HCT116 (cell line): ENCODE measurements around the gene PCNT. TPM values are rescaled to one million over a fixed set of nuclear protein-coding genes. Genes with fewer than 3 reads are reported as not detected.
"Not testable (repeated sequence)": the region's sequence is repeated elsewhere in the genome, so short reads cannot be mapped to it uniquely, and the experiment has no call there.

Experiments
- ATAC-seq: fragments of 200-7000 bp; cut with Tn5 transposase; 2 replicates; pipeline ENCODE4 v1.9.1; 2020; ENCODE audit warnings: mild to moderate bottlenecking, moderate library complexity
- BruUV-seq: library from RNA; stranded (reverse); fragments of 400-500 nt; replicated peaks from 2 replicates; lab custom pipeline; 2021; lab: Mats Ljungman, UMichigan
- CTCF ChIA-PET: fragments of 300-600 bp; sonication (Branson Sonifier 250); formaldehyde crosslinking; loops from one replicate; lab custom pipeline; 2021; ENCODE audit warnings: antibody characterized with exemption; lab: Charles Lee
- POLR2A ChIA-PET: fragments of 300-600, 350-600 bp; sonication (Branson Sonifier 250); formaldehyde crosslinking; loops from one replicate; lab custom pipeline; 2021; ENCODE audit warnings: antibody characterized with exemption; lab: Charles Lee
- RAD21 ChIA-PET, 2 experiments: fragments of 300-600 bp; sonication (Branson Sonifier 250); formaldehyde crosslinking; loops; one replicate each; lab custom pipeline; 2023; ENCODE audit warnings: low total read pairs in 2 of 2; ENCODE audit not compliant: uncharacterized antibody in 2 of 2, unreplicated experiment in 2 of 2, low non-redundant PET in 1 of 2; lab: Charles Lee
- DNase-seq: peaks from one replicate; pipeline ENCODE4 v3.0.0-alpha.2; 2010; ENCODE audit warnings: low read depth, low spot score
- H2AFZ ChIP-seq: fragments of 200-600 bp; shearing (Covaris generic), sonication (generic); 2 replicates; pipeline ENCODE4 v1.6.1; 2017; ENCODE audit warnings: low read depth, mixed run types, mixed read lengths, antibody characterized with exemption, low read length; ENCODE audit not compliant: poor library complexity, severe bottlenecking
- H3K27ac ChIP-seq: 2 replicates; pipeline ENCODE4 v1.5.1; 2012; ENCODE audit warnings: low read depth, low read length
- H3K27me3 ChIP-seq: fragments of 200-600 bp; sonication (generic); 2 replicates; pipeline ENCODE4 v1.6.1; 2016; ENCODE audit warnings: mixed run types, low read length, mixed read lengths; ENCODE audit not compliant: insufficient read depth
- H3K36me3 ChIP-seq, 2 experiments: fragments of 200-500 bp in 1 of 2; fragments of 200-600 bp in 1 of 2; sonication (Bioruptor generic) in 1 of 2; sonication (generic) in 1 of 2; 2 replicates each; pipeline versions ENCODE4 v1.5.1 to v1.6.1; 2014 to 2016; ENCODE audit warnings: low read length in 2 of 2, inconsistent platforms in 1 of 2, mixed read lengths in 1 of 2, mixed run types in 1 of 2; ENCODE audit not compliant: insufficient read depth in 2 of 2, control insufficient read depth in 1 of 2
- H3K4me1 ChIP-seq, 2 experiments: fragments of 200-600 bp in 1 of 2; sonication (generic) in 1 of 2; 2 replicates each; pipeline versions ENCODE4 v1.5.1 to v1.6.1; 2012 to 2017; ENCODE audit warnings: low read length in 2 of 2, inconsistent platforms in 1 of 2, mild to moderate bottlenecking in 1 of 2, mixed read lengths in 1 of 2, mixed run types in 1 of 2, moderate library complexity in 1 of 2; ENCODE audit not compliant: insufficient read depth in 2 of 2, control insufficient read depth in 1 of 2
- H3K4me2 ChIP-seq: fragments of 200-600 bp; sonication (generic); 2 replicates; pipeline ENCODE4 v1.6.1; 2017; ENCODE audit warnings: mixed run types, low read length, mixed read lengths
- H3K4me3 ChIP-seq, 2 experiments: fragments of 200-600 bp in 1 of 2; sonication (generic) in 1 of 2; replicated peaks in 1 of 2; 2 replicates each; pipeline ENCODE4 v1.5.1; 2011 to 2016; ENCODE audit warnings: low read length in 2 of 2, control low read depth in 1 of 2, low read depth in 1 of 2, mild to moderate bottlenecking in 1 of 2, mixed read lengths in 1 of 2, mixed run types in 1 of 2
- H3K79me2 ChIP-seq: fragments of 200-600 bp; sonication (generic); 2 replicates; pipeline ENCODE4 v1.6.1; 2017; ENCODE audit warnings: mild to moderate bottlenecking, mixed run types, low read length, moderate library complexity, mixed read lengths; ENCODE audit not compliant: insufficient read depth
- H3K9ac ChIP-seq: fragments of 200-600 bp; sonication (generic); 2 replicates; pipeline ENCODE4 v1.6.1; 2016; ENCODE audit warnings: low read length, mixed read lengths
- H3K9me2 ChIP-seq: fragments of 200-600 bp; sonication (generic), shearing (Covaris generic); 2 replicates; pipeline ENCODE4 v1.6.1; 2017; ENCODE audit warnings: mixed run types, mild to moderate bottlenecking, moderate library complexity; ENCODE audit not compliant: insufficient read depth
- H3K9me3 ChIP-seq, 2 experiments: fragments of 200-500 bp in 1 of 2; fragments of 200-600 bp in 1 of 2; sonication (Bioruptor generic) in 1 of 2; sonication (generic) in 1 of 2; 2 replicates each; pipeline ENCODE4 v1.6.1; 2014 to 2017; ENCODE audit warnings: low read length in 2 of 2, mixed read lengths in 2 of 2, inconsistent platforms in 1 of 2, low read depth in 1 of 2, mild to moderate bottlenecking in 1 of 2, mixed run types in 1 of 2, moderate library complexity in 1 of 2; ENCODE audit not compliant: control insufficient read depth in 1 of 2, insufficient read depth in 1 of 2
- H4K20me1 ChIP-seq: fragments of 200-600 bp; sonication (generic), shearing (Covaris generic); 2 replicates; pipeline ENCODE4 v1.6.1; 2017; ENCODE audit warnings: mixed run types, mild to moderate bottlenecking, moderate library complexity; ENCODE audit not compliant: insufficient read depth
- CBX3 ChIP-seq: IDR thresholded peaks from 2 replicates; pipeline ENCODE4 v1.6.1; 2012; ENCODE audit warnings: low read depth
- FOSL1 ChIP-seq: IDR thresholded peaks from 2 replicates; pipeline ENCODE4 v1.6.1; 2012; ENCODE audit warnings: low read depth
- JUND ChIP-seq: IDR thresholded peaks from 2 replicates; pipeline ENCODE4 v1.6.1; 2012
- SIN3A ChIP-seq: IDR thresholded peaks from 2 replicates; pipeline ENCODE4 v1.6.1; 2012; ENCODE audit warnings: low read depth
- ZFX ChIP-seq: fragments of 450-650 bp; IDR thresholded peaks from 2 replicates; pipeline ENCODE4 v1.6.1; 2017
- intact Hi-C: fragments of 100-400 bp; cut with micrococcal nuclease; formaldehyde crosslinking; loops from 2 replicates; pipeline ENCODE4 v1.10.0; 2022
- total RNA-seq: library from RNA; stranded (reverse); gene quantifications from one replicate; pipeline ENCODE4 v1.2.1, GENCODE V29; 2021; ENCODE audit not compliant: unreplicated experiment
- TF ChIP-seq, protein P1 (sequence below): IDR thresholded peaks from 2 replicates; pipeline ENCODE4 v1.6.1; 2012; ENCODE audit warnings: low read depth
- TF ChIP-seq, protein P2 (sequence below): IDR thresholded peaks from 2 replicates; pipeline ENCODE4 v1.6.1; 2012

The PCNT gene
- total RNA-seq, 1 experiment from 2014 or later, result 43.6 TPM

DNA sequence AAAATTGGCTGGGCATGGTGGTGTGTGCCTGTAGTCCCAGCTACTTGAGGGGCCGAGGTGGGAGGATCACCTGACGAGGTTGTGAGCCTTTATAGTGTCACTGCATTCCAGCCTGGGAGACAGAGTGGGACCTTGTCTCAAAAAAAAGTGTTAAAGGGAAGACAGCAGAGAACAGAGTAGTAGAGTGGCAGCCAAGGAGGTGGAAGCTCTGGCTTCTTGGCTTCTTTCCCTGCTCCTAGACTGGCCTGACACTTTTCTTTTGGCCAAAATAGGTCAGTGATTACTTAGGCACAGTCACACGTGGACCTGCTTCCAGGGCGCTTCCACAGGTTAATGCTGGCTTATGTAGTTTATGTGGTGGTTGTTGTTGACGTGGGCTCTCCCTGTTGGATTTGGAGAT, 138.0 kb downstream of the PCNT start (continued):
- TF ChIP-seq, protein P1, sequence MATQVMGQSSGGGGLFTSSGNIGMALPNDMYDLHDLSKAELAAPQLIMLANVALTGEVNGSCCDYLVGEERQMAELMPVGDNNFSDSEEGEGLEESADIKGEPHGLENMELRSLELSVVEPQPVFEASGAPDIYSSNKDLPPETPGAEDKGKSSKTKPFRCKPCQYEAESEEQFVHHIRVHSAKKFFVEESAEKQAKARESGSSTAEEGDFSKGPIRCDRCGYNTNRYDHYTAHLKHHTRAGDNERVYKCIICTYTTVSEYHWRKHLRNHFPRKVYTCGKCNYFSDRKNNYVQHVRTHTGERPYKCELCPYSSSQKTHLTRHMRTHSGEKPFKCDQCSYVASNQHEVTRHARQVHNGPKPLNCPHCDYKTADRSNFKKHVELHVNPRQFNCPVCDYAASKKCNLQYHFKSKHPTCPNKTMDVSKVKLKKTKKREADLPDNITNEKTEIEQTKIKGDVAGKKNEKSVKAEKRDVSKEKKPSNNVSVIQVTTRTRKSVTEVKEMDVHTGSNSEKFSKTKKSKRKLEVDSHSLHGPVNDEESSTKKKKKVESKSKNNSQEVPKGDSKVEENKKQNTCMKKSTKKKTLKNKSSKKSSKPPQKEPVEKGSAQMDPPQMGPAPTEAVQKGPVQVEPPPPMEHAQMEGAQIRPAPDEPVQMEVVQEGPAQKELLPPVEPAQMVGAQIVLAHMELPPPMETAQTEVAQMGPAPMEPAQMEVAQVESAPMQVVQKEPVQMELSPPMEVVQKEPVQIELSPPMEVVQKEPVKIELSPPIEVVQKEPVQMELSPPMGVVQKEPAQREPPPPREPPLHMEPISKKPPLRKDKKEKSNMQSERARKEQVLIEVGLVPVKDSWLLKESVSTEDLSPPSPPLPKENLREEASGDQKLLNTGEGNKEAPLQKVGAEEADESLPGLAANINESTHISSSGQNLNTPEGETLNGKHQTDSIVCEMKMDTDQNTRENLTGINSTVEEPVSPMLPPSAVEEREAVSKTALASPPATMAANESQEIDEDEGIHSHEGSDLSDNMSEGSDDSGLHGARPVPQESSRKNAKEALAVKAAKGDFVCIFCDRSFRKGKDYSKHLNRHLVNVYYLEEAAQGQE, result no peak
- TF ChIP-seq CBX3 (no peak), SIN3A (no peak), FOSL1 (no peak), JUND (no peak), ZFX (no peak)
- TF ChIP-seq, protein P2, sequence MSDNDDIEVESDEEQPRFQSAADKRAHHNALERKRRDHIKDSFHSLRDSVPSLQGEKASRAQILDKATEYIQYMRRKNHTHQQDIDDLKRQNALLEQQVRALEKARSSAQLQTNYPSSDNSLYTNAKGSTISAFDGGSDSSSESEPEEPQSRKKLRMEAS, result no peak
- TF ChIP-seq, all 23 proteins: peak for 0

DNA sequence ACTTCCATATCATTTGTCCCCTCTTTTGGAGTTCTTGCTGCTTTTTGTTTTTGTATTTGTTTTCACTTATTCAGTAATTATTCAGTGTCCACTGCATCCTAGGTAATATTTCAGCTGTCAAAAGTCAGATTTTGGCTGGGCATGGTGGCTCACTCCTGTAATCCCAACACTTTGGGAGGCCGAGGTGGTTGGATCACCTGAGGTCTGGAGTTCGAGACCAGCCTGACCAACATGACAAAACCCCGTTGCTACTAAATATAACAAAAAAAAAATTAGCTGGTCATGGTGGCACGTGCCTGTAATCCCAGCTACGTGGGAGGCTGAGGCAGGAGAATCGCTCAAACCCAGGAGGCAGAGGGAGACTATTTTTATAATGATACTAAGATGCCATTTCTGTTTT, 141.2 kb downstream of the PCNT start:
- H3K27me3 ChIP-seq, H2AFZ ChIP-seq, RAD21 ChIA-PET, H3K27ac ChIP-seq, intact Hi-C loops, DNase-seq, H3K9ac ChIP-seq, H3K4me1 ChIP-seq, CTCF ChIA-PET, H3K36me3 ChIP-seq, H3K9me2 ChIP-seq, POLR2A ChIA-PET, H3K4me2 ChIP-seq, BruUV-seq, H3K4me3 ChIP-seq, ATAC-seq, H3K9me3 ChIP-seq, H4K20me1 ChIP-seq: not testable (repeated sequence)
- H3K79me2 ChIP-seq, result peaks cover 51% of the 10 kb centered on the region
